ENCODE results near the gene DBN1. TPM values are rescaled to one million over a fixed set of nuclear protein-coding genes. Genes with fewer than 3 reads are reported as not detected.
A peak's percentile ranks its signal among the peaks of the same experiment; 100 is the strongest.

DBN1 gene
- total and polyA plus RNA-seq, 10 donors, result 6.8 to 26.5 (median 17.0) TPM

GRCh38 chr5:177449140-177450061 is 24.0 kb downstream of the DBN1 start:
- Histone ChIP-seq H3K9me3 (no peaks in the 10 kb centered on the region), H3K27ac (no peak overlapping the region), H3K4me3 (no peak overlapping the region), H3K36me3 (no peaks in the 10 kb centered on the region), H3K4me1 (peaks cover 22 to 76% (median 55%) of the 10 kb centered on the region in 6 donors), H3K27me3 (replicated peaks in 1 of 7) (peaks cover 0 to 36% (median 0%) of the 10 kb centered on the region in 7 donors)
- intact Hi-C loops (cut with DNase I; ENCODE audit: low total_unique reads), result loop anchor here (5.0 to 10.0 kb wide), 2 partner anchors 47 to 135 kb away; partner anchors contain the start of genes MXD3 and PFN3
- DNase-seq, result no peak
- WGBS, 5 donors, result 82 to 93% (median 88%) methylated on average over 15 to 18 of the region's 18 CpGs
- no peak for TF ChIP-seq POLR2A (IDR thresholded peaks at IDR 0.05)
- TF ChIP-seq, protein P1, sequence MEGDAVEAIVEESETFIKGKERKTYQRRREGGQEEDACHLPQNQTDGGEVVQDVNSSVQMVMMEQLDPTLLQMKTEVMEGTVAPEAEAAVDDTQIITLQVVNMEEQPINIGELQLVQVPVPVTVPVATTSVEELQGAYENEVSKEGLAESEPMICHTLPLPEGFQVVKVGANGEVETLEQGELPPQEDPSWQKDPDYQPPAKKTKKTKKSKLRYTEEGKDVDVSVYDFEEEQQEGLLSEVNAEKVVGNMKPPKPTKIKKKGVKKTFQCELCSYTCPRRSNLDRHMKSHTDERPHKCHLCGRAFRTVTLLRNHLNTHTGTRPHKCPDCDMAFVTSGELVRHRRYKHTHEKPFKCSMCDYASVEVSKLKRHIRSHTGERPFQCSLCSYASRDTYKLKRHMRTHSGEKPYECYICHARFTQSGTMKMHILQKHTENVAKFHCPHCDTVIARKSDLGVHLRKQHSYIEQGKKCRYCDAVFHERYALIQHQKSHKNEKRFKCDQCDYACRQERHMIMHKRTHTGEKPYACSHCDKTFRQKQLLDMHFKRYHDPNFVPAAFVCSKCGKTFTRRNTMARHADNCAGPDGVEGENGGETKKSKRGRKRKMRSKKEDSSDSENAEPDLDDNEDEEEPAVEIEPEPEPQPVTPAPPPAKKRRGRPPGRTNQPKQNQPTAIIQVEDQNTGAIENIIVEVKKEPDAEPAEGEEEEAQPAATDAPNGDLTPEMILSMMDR (IDR thresholded peaks at IDR 0.05 in 8 of 11, conservative IDR thresholded peaks at IDR 0.05 in 3 of 11), result no peak
- peak; percentile 33 to 82 (median 49) for TF ChIP-seq POLR2AphosphoS5 (IDR thresholded peaks at IDR 0.05)

DNA sequence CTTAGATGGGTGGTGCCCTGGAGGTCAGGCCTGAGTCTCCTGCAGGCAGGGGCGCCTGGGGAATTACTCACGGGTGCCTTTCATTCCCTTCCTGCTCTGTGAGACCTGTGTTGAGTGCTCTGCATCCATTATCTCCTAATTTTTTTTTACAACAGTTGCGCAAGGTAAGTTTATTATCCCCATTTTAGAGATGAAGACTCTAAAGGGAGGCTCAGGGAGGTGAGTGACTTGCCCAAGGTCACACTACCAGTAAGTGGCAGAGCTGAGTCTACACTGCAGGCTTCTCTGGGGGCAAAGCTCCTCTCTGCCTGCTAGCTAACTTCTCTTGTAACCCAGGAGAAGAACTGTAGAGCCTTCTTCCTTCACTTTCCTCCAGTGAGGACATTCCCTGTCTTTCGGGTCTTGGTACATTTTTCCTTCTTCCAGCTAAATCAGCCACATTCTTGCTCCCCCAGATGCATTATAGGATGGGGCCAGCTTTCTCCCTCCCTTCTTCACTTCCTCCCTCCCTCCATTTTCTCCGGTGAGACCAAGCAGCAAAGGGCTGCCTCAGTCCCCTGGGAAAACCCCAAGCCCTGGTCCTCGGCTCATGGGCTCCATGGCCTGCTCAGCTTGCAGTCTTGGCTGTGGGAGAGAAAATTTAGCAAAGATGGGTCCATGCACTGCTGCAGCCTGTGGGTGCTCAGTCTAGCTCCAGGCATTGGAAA is 25.0 kb downstream of the DBN1 start:
- Histone ChIP-seq H3K36me3 (peaks cover 0 to 9% (median 0%) of the 10 kb centered on the region in 6 donors), H3K9me3 (no peaks in the 10 kb centered on the region), H3K4me1 (peaks cover 15 to 76% (median 48%) of the 10 kb centered on the region in 6 donors), H3K27me3 (replicated peaks in 1 of 7) (peaks cover 0 to 33% (median 0%) of the 10 kb centered on the region in 7 donors), H3K27ac (peak overlapping the region in 1 of 8 donors; percentile 86), H3K4me3 (peak overlapping the region in 1 of 8 donors; percentile 83)
- intact Hi-C loops (cut with DNase I; ENCODE audit: low total_unique reads), result no loop called here
- 63 to 76% (median 70%) methylated on average over 6 of the region's 6 CpGs for WGBS, 5 donors
- no peak for DNase-seq
- TF ChIP-seq POLR2A (IDR thresholded peaks at IDR 0.05), result no peak
- peak in 1 of 3 donors; percentile 16 for TF ChIP-seq POLR2AphosphoS5 (IDR thresholded peaks at IDR 0.05)

- Histone ChIP-seq H3K4me3 (peak overlapping the region in 4 of 8 donors; percentile 58 to 83 (median 60)), H3K36me3 (peaks cover 0 to 15% (median 5%) of the 10 kb centered on the region in 6 donors), H3K4me1 (peaks cover 15 to 76% (median 46%) of the 10 kb centered on the region in 6 donors), H3K27me3 (replicated peaks in 1 of 7) (peaks cover 0 to 32% (median 0%) of the 10 kb centered on the region in 7 donors), H3K9me3 (no peaks in the 10 kb centered on the region), H3K27ac (peak overlapping the region in 2 of 8 donors; percentile 86 to 88)
- 6 to 19% (median 9%) methylated on average over 19 to 23 of the region's 23 CpGs for WGBS, 5 donors
- TF ChIP-seq POLR2AphosphoS5 (IDR thresholded peaks at IDR 0.05) (peak; percentile 62 to 82 (median 65)), POLR2A (IDR thresholded peaks at IDR 0.05) (no peak)
- TF ChIP-seq, protein P1 (IDR thresholded peaks at IDR 0.05 in 8 of 11, conservative IDR thresholded peaks at IDR 0.05 in 3 of 11), result no peak
- intact Hi-C loops (cut with DNase I; ENCODE audit: low total_unique reads), result no loop called here
- DNase-seq, result peak; percentile 87
Measured at GRCh38 chr5:177447611-177448243, 25.7 kb downstream of the DBN1 start.

DNA sequence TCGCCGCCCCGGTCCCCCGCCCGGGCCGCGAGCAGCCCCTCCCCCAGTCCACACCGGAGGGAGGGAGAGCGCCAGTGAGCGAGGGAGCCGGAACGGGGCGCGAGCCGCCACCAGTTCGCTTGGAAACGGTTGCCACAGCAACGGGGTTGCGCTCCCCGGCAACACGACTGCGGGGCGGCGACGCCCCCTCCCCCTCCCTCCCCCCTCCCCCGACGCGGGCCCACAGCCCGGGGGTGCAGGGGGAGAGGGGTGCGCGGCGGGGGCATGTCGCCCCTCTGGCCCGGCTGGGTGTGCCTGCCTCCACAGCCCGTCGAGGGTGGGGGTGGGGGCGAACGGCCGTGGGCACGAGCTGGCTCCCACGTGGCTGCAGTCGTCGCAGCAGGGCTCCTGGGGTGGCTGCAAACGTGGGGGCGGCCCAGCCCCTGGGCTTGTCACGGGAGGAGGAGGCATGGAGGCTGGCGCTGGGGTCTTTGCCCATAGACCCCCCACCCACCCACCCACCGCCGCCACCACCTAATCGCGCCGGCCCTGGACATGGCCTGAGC is 26.3 kb downstream of the DBN1 start:
- intact Hi-C loops (cut with DNase I; ENCODE audit: low total_unique reads), result no loop called here
- 0 to 3% (median 0%) methylated on average over 4 to 46 of the region's 52 CpGs for WGBS, 5 donors
- H3K9me3 ChIP-seq, result no peaks in the 10 kb centered on the region
- peak overlapping the region in 7 of 8 donors; percentile 67 to 88 (median 79) for H3K27ac ChIP-seq
- peak overlapping the region; percentile 41 to 83 (median 55) for H3K4me3 ChIP-seq
- TF ChIP-seq POLR2A (IDR thresholded peaks at IDR 0.05) (no peak), POLR2AphosphoS5 (IDR thresholded peaks at IDR 0.05) (peak; percentile 21 to 81 (median 68))
- peaks cover 0 to 32% (median 0%) of the 10 kb centered on the region in 7 donors for H3K27me3 ChIP-seq (replicated peaks in 1 of 7)
- DNase-seq, result peak; percentile 92
- peaks cover 0 to 21% (median 11%) of the 10 kb centered on the region in 6 donors for H3K36me3 ChIP-seq
- H3K4me1 ChIP-seq, result peaks cover 15 to 77% (median 48%) of the 10 kb centered on the region in 6 donors
